Trophoblast cell (in vitro differentiated cells and primary cell): ENCODE results near the gene MBIP.

Source experiments
- DNase-seq, 2 donors: peaks; one replicate each; pipeline ENCODE4 v3.0.0-alpha.2; 2016
- H2AFZ ChIP-seq: 2 replicates; pipeline ENCODE4 v1.6.1; 2013; ENCODE audit warnings: low read length, moderate library complexity, mild to moderate bottlenecking; ENCODE audit not compliant: insufficient read depth, poor library complexity
- H2AK5ac ChIP-seq: 2 replicates; pipeline ENCODE4 v1.6.1; 2013; ENCODE audit warnings: mild to moderate bottlenecking, low read length
- H2BK120ac ChIP-seq: 2 replicates; pipeline ENCODE4 v1.6.1; 2013; ENCODE audit warnings: low read length, mild to moderate bottlenecking, moderate library complexity; ENCODE audit not compliant: insufficient read depth, poor library complexity
- H2BK12ac ChIP-seq: 2 replicates; pipeline ENCODE4 v1.6.1; 2013; ENCODE audit warnings: mild to moderate bottlenecking, low read length, moderate library complexity
- H2BK5ac ChIP-seq: 2 replicates; pipeline ENCODE4 v1.6.1; 2013; ENCODE audit warnings: low read length, low read depth, moderate library complexity, mild to moderate bottlenecking; ENCODE audit not compliant: poor library complexity
- H3K14ac ChIP-seq: 2 replicates; pipeline ENCODE4 v1.6.1; 2013; ENCODE audit warnings: mild to moderate bottlenecking, low read length
- H3K18ac ChIP-seq: 2 replicates; pipeline ENCODE4 v1.6.1; 2013; ENCODE audit warnings: mild to moderate bottlenecking, low read length
- H3K23ac ChIP-seq: 2 replicates; pipeline ENCODE4 v1.6.1; 2013; ENCODE audit warnings: low read length
- H3K27ac ChIP-seq: 2 replicates; pipeline ENCODE4 v1.5.1; 2013; ENCODE audit warnings: low read depth, mild to moderate bottlenecking, inconsistent platforms, low read length, moderate library complexity
- H3K27me3 ChIP-seq: 2 replicates; pipeline ENCODE4 v1.6.1; 2013; ENCODE audit warnings: inconsistent platforms, mild to moderate bottlenecking, low read length, moderate library complexity; ENCODE audit not compliant: insufficient read depth
- H3K36me3 ChIP-seq, 2 experiments: 1 replicate in 1 of 2; 2 replicates in 1 of 2; pipeline ENCODE4 v1.6.1; 2013; ENCODE audit warnings: low read length in 2 of 2, mild to moderate bottlenecking in 2 of 2, moderate library complexity in 1 of 2; ENCODE audit not compliant: insufficient read depth in 2 of 2, control insufficient read depth in 1 of 2
- H3K4ac ChIP-seq: 2 replicates; pipeline ENCODE4 v1.6.1; 2013; ENCODE audit warnings: low read depth, mild to moderate bottlenecking, low read length, moderate library complexity
- H3K4me1 ChIP-seq, 2 experiments: 1 replicate in 1 of 2; 2 replicates in 1 of 2; pipeline ENCODE4 v1.6.1; 2013; ENCODE audit warnings: low read length in 2 of 2, mild to moderate bottlenecking in 2 of 2, moderate library complexity in 1 of 2; ENCODE audit not compliant: insufficient read depth in 2 of 2, control insufficient read depth in 1 of 2
- H3K4me2 ChIP-seq: 2 replicates; pipeline ENCODE4 v1.6.1; 2013; ENCODE audit warnings: inconsistent platforms, mild to moderate bottlenecking, low read length, moderate library complexity
- H3K4me3 ChIP-seq: 2 replicates; pipeline ENCODE4 v1.5.1; 2013; ENCODE audit warnings: mild to moderate bottlenecking, low read depth, low read length, inconsistent platforms
- H3K79me1 ChIP-seq: one replicate; pipeline ENCODE4 v1.6.1; 2013; ENCODE audit warnings: low read length
- H3K79me2 ChIP-seq: 2 replicates; pipeline ENCODE4 v1.6.1; 2013; ENCODE audit warnings: low read length, mild to moderate bottlenecking; ENCODE audit not compliant: control insufficient read depth, insufficient read depth, poor library complexity
- H3K9ac ChIP-seq: 2 replicates; pipeline ENCODE4 v1.6.1; 2013; ENCODE audit warnings: mild to moderate bottlenecking, low read length
- H3K9me3 ChIP-seq: 2 replicates; pipeline ENCODE4 v1.6.1; 2013; ENCODE audit warnings: low read depth, mild to moderate bottlenecking, control low read depth, inconsistent platforms, low read length; ENCODE audit not compliant: insufficient read depth
- H4K12ac ChIP-seq: 2 replicates; pipeline ENCODE4 v1.6.1; 2013; ENCODE audit warnings: low read depth, mild to moderate bottlenecking, low read length, moderate library complexity
- H4K8ac ChIP-seq: 2 replicates; pipeline ENCODE4 v1.6.1; 2013; ENCODE audit warnings: low read depth, mild to moderate bottlenecking, low read length, moderate library complexity
- H4K91ac ChIP-seq: one replicate; pipeline ENCODE4 v1.6.1; 2013; ENCODE audit warnings: low read depth, mild to moderate bottlenecking, low read length, moderate library complexity
- WGBS: extraction: QIAGEN DNeasy Blood & Tissue Kit; methylation state at CpG from one replicate; pipeline ENCODE4 v1.1.7; 2013; ENCODE audit warnings: missing lambda C conversion rate; ENCODE audit not compliant: insufficient read length, insufficient coverage; ENCODE audit errors: extremely low coverage; 5-methylcytosine and 5-hydroxymethylcytosine counted together

MBIP gene

DNA sequence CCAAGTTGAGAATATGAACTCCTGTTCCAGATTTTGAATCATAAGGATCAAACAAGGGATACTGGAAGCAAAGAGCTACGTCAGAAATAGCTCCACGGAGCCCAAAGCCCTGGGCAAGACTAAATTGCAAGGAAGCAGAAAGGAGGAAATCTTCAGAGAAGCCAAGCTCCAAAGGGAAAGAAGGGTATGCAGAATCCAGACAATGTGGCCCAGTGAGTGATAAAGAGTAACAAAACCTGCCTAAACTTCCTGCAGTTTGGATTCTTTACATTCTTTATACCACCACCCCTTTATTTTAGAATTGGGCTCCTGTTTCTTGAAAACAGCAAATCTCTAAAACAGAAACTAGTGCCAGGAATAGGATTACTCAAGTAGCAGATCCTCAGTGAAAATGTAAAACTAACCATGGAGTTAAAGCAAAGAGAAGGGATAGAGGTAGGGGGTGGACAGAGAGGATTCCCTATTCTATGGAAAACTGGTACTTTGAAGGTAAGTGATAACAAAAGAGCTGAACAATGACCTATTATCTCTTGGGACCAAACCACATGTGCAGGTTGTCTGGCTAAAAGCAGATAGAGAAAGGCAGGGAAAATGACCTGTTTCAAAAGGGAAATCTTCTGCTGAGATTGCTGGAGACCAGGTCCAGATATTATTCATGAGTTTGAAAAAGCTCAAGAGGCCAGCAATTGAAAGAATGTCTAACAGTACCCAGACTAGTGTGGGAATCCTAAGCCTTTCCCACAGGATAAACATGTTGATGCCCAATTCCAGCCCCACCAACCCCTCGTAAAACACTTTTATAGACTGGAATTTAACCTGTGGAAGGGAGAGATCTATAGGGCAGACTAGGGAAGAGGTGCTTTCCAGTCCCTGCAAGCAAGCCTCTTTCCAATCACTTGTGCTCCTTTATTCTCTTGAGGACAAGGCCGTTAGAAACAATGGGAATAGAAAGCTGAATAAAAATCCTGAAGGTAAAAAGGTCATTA is 24.5 kb downstream of the MBIP start:
- WGBS = no CpG with 5 or more reads among the region's 4 CpGs
- H4K12ac ChIP-seq = no peak overlapping the region
- no peak overlapping the region for H3K27ac ChIP-seq
- H3K27me3 ChIP-seq = no peaks in the 10 kb centered on the region
- H3K4me3 ChIP-seq = no peak overlapping the region
- peak overlapping the region; percentile 9 for H2BK5ac ChIP-seq
- no peak for DNase-seq
- H3K79me2 ChIP-seq = no peaks in the 10 kb centered on the region
- no peaks in the 10 kb centered on the region for H3K9me3 ChIP-seq
- peaks cover 4 to 5% of the 10 kb centered on the region in 2 experiments for H3K4me1 ChIP-seq
- no peak overlapping the region for H3K18ac ChIP-seq
- H3K36me3 ChIP-seq = peaks cover 2 to 6% of the 10 kb centered on the region in 2 experiments
- H3K23ac ChIP-seq = no peak overlapping the region
- peak overlapping the region; percentile 0 for H3K4me2 ChIP-seq
- no peak overlapping the region for H4K91ac ChIP-seq
- H3K9ac ChIP-seq = no peak overlapping the region
- no peak overlapping the region for H3K4ac ChIP-seq
- H3K14ac ChIP-seq = no peak overlapping the region
- H2BK12ac ChIP-seq = no peak overlapping the region
- no peak overlapping the region for H2AK5ac ChIP-seq
- no peak overlapping the region for H2AFZ ChIP-seq
- no peak overlapping the region for H4K8ac ChIP-seq
- H2BK120ac ChIP-seq = no peak overlapping the region
- H3K79me1 ChIP-seq = no peaks in the 10 kb centered on the region

DNA sequence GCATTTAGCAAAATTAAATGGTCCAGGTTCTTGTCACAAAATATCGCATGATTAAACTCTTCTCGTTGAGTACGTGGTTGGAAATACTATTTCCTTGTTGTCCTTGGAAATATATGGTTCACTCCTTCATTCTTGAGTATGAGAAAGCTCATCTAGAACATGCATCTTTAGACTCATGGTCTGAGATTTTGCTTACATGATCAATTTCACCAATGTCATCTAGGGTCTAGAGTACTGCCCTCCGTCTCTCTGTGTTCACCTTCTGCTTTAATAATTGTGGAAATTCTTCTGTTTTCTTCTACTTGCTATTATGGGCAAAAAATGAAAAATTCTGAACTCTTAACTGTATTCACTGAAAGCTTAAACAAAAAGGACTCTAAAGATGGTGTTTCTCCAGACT is 25.9 kb downstream of the MBIP start:
- no peak overlapping the region for H2BK5ac ChIP-seq
- peaks cover 2 to 6% of the 10 kb centered on the region in 2 experiments for H3K36me3 ChIP-seq
- H3K79me1 ChIP-seq = no peaks in the 10 kb centered on the region
- H3K9me3 ChIP-seq = no peaks in the 10 kb centered on the region
- H3K27ac ChIP-seq = no peak overlapping the region
- H2BK120ac ChIP-seq = no peak overlapping the region
- H3K23ac ChIP-seq = no peak overlapping the region
- H3K9ac ChIP-seq = no peak overlapping the region
- H2AK5ac ChIP-seq = no peak overlapping the region
- no peaks in the 10 kb centered on the region for H3K27me3 ChIP-seq
- WGBS = no CpG with 5 or more reads among the region's 4 CpGs
- no peak overlapping the region for H3K18ac ChIP-seq
- no peak overlapping the region for H2AFZ ChIP-seq
- H3K4me1 ChIP-seq = peaks cover 4 to 5% of the 10 kb centered on the region in 2 experiments
- no peak overlapping the region for H3K14ac ChIP-seq
- no peaks in the 10 kb centered on the region for H3K79me2 ChIP-seq
- DNase-seq = no peak
- no peak overlapping the region for H4K12ac ChIP-seq
- H3K4ac ChIP-seq = no peak overlapping the region
- no peak overlapping the region for H3K4me2 ChIP-seq
- no peak overlapping the region for H4K8ac ChIP-seq
- no peak overlapping the region for H2BK12ac ChIP-seq
- H3K4me3 ChIP-seq = no peak overlapping the region
- H4K91ac ChIP-seq = no peak overlapping the region

DNA sequence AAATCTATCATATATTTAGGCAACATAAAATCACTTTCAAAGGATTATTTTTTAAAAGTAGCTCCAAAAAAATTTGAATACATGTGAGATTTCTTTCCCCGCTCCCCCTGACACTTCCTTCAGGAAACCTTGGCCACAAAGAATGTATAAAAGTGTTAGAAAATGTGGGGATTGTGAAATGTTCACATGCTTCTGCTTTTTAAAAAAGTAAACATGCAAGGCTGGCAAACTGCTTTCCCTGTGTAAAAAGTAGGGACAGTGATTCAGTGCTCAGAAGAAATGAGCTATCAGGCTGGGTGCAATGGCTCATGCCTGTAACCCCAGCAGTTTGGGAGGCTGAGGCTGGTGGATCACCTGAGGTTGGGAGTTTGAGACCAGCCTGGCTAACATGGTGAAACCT is 26.6 kb downstream of the MBIP start:
- WGBS = no CpG with 5 or more reads among the region's 1 CpG
- Histone ChIP-seq H4K8ac (no peak overlapping the region), H3K27ac (no peak overlapping the region), H3K27me3 (no peaks in the 10 kb centered on the region), H2BK5ac (no peak overlapping the region), H2AK5ac (no peak overlapping the region), H3K23ac (no peak overlapping the region), H3K4me2 (no peak overlapping the region), H3K4me3 (no peak overlapping the region), H3K9ac (no peak overlapping the region), H3K4me1 (peaks cover 4 to 5% of the 10 kb centered on the region in 2 experiments), H2BK120ac (no peak overlapping the region), H3K9me3 (no peaks in the 10 kb centered on the region), H3K79me1 (no peaks in the 10 kb centered on the region), H4K12ac (no peak overlapping the region), H3K79me2 (no peaks in the 10 kb centered on the region), H3K14ac (no peak overlapping the region), H2BK12ac (no peak overlapping the region), H3K36me3 (peaks cover 2 to 6% of the 10 kb centered on the region in 2 experiments), H4K91ac (no peak overlapping the region), H3K18ac (no peak overlapping the region), H3K4ac (no peak overlapping the region), H2AFZ (no peak overlapping the region)
- DNase-seq = peak; percentile 11 to 79

DNA sequence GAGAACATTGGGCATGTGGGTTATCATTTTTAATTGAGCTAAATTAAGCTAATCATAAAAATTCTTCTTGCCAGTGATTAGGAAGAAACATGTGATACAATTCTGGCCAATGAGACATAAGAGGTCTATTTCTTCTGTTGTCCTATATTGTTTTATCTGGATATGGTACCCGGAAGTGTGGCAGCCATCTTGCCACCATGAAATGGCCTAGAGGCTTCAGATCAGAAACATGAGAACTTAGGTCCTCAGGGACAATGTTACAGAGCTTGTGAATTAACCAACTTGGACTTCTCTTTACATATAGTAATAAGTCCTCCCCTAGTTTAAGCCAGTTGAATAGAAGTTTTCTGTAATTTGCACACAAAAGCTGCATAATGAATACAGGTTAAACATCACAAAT is 30.5 kb downstream of the MBIP start:
- Histone ChIP-seq H3K4ac (no peak overlapping the region), H4K91ac (no peak overlapping the region), H3K27me3 (no peaks in the 10 kb centered on the region), H2AK5ac (no peak overlapping the region), H3K9me3 (no peaks in the 10 kb centered on the region), H2BK12ac (no peak overlapping the region), H3K27ac (no peak overlapping the region), H3K23ac (no peak overlapping the region), H4K12ac (no peak overlapping the region), H3K4me1 (no peaks in the 10 kb centered on the region), H3K4me3 (no peak overlapping the region), H2BK120ac (no peak overlapping the region), H3K79me2 (no peaks in the 10 kb centered on the region), H4K8ac (no peak overlapping the region), H2AFZ (no peak overlapping the region), H3K18ac (no peak overlapping the region), H3K4me2 (no peak overlapping the region), H3K14ac (no peak overlapping the region), H3K36me3 (no peaks in the 10 kb centered on the region), H3K79me1 (no peaks in the 10 kb centered on the region), H2BK5ac (no peak overlapping the region), H3K9ac (no peak overlapping the region)
- WGBS = no CpG with 5 or more reads among the region's 1 CpG
- no peak for DNase-seq
